ENCODE measurements around the gene DDX20.

Gene DDX20

GRCh38 chr1:111755331-111756123, at the start of gene DDX20:
DDX20 (plus strand) TSS chr1:111755901; CDS start chr1:111755925, 24 bp downstream.
- Histone ChIP-seq H3K36me3 (peaks cover 14% of the 10 kb centered on the region), H3K27ac (peak within 1 kb of the TSS; percentile 97), H3K9me3 (no peaks in the 10 kb centered on the region), H3K27me3 (no peaks in the 10 kb centered on the region), H3K4me3 (ENCODE audit: low read depth in 1 of 2, low read length in 1 of 2) (peak within 1 kb of the TSS; percentile 84 to 85), H3K4me1 (ENCODE audit: control insufficient read depth in 1 of 2, insufficient read depth in 1 of 2, low read depth in 1 of 2, low read length in 1 of 2) (peaks cover 18 to 19% of the 10 kb centered on the region in 2 experiments)
- TF ChIP-seq CTCF (IDR thresholded peaks at IDR 0.05) = peak; percentile 96

- Histone ChIP-seq H3K4me3 (ENCODE audit: low read depth in 1 of 2, low read length in 1 of 2) (no peak overlapping the region), H3K27ac (peak overlapping the region; percentile 93), H3K9me3 (no peaks in the 10 kb centered on the region), H3K4me1 (ENCODE audit: control insufficient read depth in 1 of 2, insufficient read depth in 1 of 2, low read depth in 1 of 2, low read length in 1 of 2) (peaks cover 25 to 38% of the 10 kb centered on the region in 2 experiments), H3K27me3 (no peaks in the 10 kb centered on the region), H3K36me3 (peaks cover 36% of the 10 kb centered on the region)
- TF ChIP-seq CTCF (IDR thresholded peaks at IDR 0.05) = no peak
Measured at GRCh38 chr1:111706921-111707320, 48.8 kb upstream of the DDX20 start.

GRCh38 chr1:111707906-111708305, 47.8 kb upstream of the DDX20 start:
- TF ChIP-seq CTCF (IDR thresholded peaks at IDR 0.05) = peak; percentile 27
- Histone ChIP-seq H3K36me3 (peaks cover 44% of the 10 kb centered on the region), H3K27ac (peak overlapping the region; percentile 93)

GRCh38 chr1:111709986-111710385, 45.7 kb upstream of the DDX20 start:
- H3K4me1 ChIP-seq (ENCODE audit: control insufficient read depth in 1 of 2, insufficient read depth in 1 of 2, low read depth in 1 of 2, low read length in 1 of 2) = peaks cover 25 to 35% of the 10 kb centered on the region in 2 experiments
- H3K36me3 ChIP-seq = peaks cover 32% of the 10 kb centered on the region
- no peak for TF ChIP-seq CTCF (IDR thresholded peaks at IDR 0.05)
- no peaks in the 10 kb centered on the region for H3K27me3 ChIP-seq
- no peak overlapping the region for H3K4me3 ChIP-seq (ENCODE audit: low read depth in 1 of 2, low read length in 1 of 2)
- H3K9me3 ChIP-seq = no peaks in the 10 kb centered on the region
- H3K27ac ChIP-seq = peak overlapping the region; percentile 93

More at GRCh38 chr1:111707906-111708305, 47.8 kb upstream of the DDX20 start:
- Histone ChIP-seq H3K27me3 (no peaks in the 10 kb centered on the region), H3K4me3 (ENCODE audit: low read depth in 1 of 2, low read length in 1 of 2) (peak overlapping the region; percentile 37 to 44), H3K9me3 (no peaks in the 10 kb centered on the region), H3K4me1 (ENCODE audit: control insufficient read depth in 1 of 2, insufficient read depth in 1 of 2, low read depth in 1 of 2, low read length in 1 of 2) (peaks cover 25 to 38% of the 10 kb centered on the region in 2 experiments)

- Histone ChIP-seq H3K9me3 (no peaks in the 10 kb centered on the region), H3K36me3 (peaks cover 18% of the 10 kb centered on the region), H3K4me3 (ENCODE audit: low read depth in 1 of 2, low read length in 1 of 2) (no peak overlapping the region), H3K27ac (peak overlapping the region; percentile 37), H3K27me3 (no peaks in the 10 kb centered on the region), H3K4me1 (ENCODE audit: control insufficient read depth in 1 of 2, insufficient read depth in 1 of 2, low read depth in 1 of 2, low read length in 1 of 2) (peaks cover 26 to 31% of the 10 kb centered on the region in 2 experiments)
- no peak for TF ChIP-seq CTCF (IDR thresholded peaks at IDR 0.05)
Measured at GRCh38 chr1:111716333-111716732, 39.4 kb upstream of the DDX20 start.

All from neutrophil (primary cell).